GM21423 (cell line): ENCODE data around the gene UBAC1.
A peak's percentile ranks its signal among the peaks of the same experiment; 100 is the strongest.

ENCODE experiments used
- ATAC-seq: cut with Tn5 transposase; IDR thresholded peaks from one replicate; pipeline ENCODE4 v1.9.1; 2021; ENCODE audit warnings: mild to moderate bottlenecking, moderate library complexity; ENCODE audit not compliant: unreplicated experiment

Gene UBAC1

DNA sequence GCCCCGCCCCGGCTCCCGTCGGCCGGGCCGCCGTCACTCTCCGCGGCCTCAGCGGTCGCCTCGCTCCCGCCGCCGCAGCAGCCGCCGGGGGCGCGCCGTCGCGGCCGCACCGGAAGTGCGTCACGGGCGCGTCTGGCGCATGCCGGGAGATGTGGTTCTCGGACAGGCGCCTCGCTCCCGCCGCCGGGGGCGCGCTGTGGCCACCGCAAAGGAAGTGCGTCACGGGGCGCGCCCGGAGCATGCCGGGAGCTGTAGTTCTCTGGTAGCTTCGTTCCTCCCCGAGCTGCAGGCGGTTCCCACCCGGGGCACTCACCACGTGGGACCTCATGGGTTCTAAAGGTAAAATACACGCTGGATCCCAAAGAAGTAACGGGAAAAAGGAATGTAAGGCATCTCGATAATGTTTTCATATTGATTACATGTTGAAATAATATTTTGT lies at the start of gene UBAC1:
Gene UBAC1 (minus strand): TSS at position 97 of the 439 bp plus-strand sequence. CDS start 211 bp downstream, outside the sequence.
- peak; percentile 93 for ATAC-seq

GRCh38 chr9:136010615-136011361 lies 49.6 kb upstream of the UBAC1 start:
- no peak for ATAC-seq

GRCh38 chr9:136010176-136010575 lies 49.0 kb upstream of the UBAC1 start:
- no peak for ATAC-seq

- ATAC-seq: no peak
These were observed 48.3 kb upstream of the UBAC1 start for GRCh38 chr9:136009516-136009915.

- ATAC-seq: no peak
These were observed 47.5 kb upstream of the UBAC1 start for GRCh38 chr9:136008693-136008997.

- ATAC-seq: no peak
These were observed 46.9 kb upstream of the UBAC1 start for GRCh38 chr9:136007934-136008692.

GRCh38 chr9:136007276-136007933 lies 46.2 kb upstream of the UBAC1 start:
- ATAC-seq: no peak

DNA sequence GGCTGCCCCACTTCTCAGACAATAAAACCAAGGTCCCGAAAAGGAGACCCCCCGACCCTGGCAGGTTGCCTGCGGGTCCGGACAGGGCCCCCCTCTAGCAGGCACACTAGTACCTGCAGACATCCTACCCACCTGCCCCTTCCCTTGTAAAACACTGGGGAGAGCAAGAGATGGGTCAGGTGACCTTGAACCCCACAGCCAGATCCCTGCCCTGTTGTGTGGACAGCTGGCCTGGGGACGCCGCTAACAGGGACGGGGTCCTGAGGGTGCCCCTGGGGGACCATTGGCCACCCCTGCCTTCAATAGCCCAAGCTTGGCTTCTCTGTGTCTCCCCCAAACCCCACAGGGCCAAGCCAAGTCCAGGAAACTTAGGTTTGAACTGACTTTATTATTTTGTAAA lies 45.0 kb upstream of the UBAC1 start:
- no peak for ATAC-seq

DNA sequence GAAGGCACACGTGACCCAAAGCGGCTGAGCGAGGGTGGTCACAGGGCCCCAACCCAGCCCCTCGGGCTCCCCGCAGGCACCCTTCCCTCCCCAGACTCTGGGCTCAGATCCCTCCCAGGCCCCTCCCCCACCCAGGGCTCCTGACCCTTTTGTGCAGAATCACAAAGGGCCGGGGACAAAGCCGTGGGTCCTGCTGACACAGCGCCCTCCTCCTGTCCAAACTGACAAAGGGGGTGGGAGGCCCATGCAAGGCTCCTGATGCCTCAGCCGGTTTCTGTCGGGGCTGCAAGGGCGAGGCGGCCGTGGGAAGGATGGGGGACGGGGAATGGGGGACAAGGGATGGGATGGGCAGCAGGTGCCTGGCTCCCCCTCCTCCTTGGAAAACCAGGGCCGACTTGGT lies 43.5 kb upstream of the UBAC1 start:
- ATAC-seq: no peak

- no peak for ATAC-seq
These were observed 43.0 kb upstream of the UBAC1 start for GRCh38 chr9:136004219-136004618.

DNA sequence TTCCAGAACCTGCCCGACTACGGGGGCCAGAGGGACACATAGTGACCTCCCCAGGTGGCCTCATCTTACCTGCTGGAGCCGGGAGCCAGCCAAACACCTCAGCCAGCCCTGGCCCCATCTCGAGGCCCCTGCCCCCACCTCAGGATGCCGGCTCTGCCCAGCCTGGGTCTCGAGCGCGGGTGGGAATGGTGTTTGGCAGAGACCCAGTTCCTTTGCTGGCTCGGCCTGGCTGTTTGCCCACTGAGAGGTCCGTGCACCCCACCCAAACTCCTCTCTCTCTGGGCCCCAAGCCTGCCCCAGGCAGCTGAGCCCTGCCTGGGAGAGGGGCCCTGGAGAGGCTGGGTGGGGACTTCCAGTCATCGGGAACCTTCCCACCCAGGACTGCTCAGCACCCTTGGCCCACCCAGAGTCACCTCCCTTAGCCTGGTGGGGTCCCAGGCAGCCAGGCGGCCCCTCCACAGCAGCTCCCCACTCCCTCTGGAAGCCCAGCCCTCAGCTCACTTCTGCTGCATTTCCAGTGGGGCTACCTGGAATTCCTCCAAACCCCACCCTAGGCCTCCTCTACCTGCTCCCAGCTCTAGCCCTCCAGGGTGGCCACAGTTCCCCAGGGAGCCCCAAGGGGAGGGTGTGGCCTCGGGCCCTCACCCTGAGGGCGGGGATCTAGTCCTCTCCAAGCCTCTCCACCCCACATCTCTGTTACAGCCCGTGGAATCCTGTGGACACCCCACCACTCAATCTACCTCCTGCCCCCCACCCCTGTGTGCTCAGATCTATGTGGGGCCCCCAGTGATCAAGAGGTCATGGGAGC lies 42.4 kb upstream of the UBAC1 start:
- ATAC-seq: no peak

- no peak for ATAC-seq
These were observed 41.7 kb upstream of the UBAC1 start for GRCh38 chr9:136002881-136003280.

- no peak for ATAC-seq
These were observed 41.0 kb upstream of the UBAC1 start for GRCh38 chr9:136002215-136002614.

- ATAC-seq: no peak
These were observed 40.1 kb upstream of the UBAC1 start for GRCh38 chr9:136001231-136001630.

GRCh38 chr9:135998410-135999071 lies 37.4 kb upstream of the UBAC1 start:
- ATAC-seq: no peak

DNA sequence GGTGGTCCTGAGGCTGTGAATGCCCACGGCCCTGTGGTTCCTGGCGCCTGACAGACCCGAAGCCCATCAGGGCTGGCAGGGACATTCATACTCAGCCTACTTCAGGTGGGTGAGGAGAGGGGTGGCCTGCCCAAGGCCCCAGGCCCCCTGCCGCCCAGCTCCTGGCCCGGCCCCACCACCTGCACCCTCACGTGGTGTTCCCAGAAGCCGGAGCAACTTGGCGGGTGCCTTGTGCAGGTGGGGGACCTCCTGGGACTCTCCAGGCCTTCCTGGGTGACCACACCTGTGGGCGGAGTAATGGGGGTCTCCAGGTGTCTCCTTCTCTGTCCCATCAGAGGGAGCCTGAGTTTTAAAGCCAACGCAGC lies 36.8 kb upstream of the UBAC1 start:
- no peak for ATAC-seq

DNA sequence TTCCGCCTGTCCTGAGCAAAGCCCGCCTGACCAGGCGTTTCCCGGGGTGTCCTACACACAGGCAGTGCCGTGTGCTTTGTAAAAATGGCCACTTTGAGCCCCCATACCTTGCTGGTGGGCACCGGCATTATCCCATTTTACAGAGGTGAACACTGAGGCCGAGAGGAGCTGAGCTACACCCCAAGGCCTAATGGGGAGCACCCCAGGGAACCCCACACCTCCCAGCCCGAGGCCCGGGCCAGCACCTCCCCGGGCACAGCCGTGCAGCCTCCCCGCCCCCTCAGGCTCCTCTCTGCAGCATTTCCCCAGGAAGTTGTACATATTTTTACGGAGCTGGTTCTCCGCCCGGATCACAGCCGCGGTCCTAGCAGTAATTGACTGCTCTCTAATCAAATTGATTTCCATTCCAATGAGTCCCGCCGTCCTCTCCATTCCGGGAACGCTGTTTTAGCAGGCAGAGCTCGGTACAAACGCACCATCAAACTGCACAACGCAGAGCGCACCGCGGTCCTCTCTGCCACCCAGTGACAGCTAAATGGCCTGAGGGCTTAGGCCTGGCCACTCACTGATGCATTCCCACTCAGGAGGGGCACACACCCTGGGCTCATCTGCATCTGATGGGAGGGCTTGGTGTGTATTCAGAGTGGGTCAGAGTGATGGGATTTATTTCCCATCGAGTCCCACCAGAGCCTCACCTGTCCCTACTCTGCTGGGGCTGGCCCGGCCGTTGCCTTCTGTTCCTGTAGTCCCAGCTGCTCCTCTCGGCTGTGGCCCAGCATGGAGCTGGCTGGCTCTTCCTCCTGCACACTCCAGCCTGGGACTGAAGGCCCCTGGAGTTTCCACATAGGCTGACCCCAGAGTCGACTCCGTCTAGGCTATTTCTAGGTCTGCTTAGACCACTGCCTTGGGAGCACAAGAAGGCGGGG lies 36.2 kb upstream of the UBAC1 start:
- no peak for ATAC-seq

GRCh38 chr9:135995816-135996215 lies 34.6 kb upstream of the UBAC1 start:
- no peak for ATAC-seq

DNA sequence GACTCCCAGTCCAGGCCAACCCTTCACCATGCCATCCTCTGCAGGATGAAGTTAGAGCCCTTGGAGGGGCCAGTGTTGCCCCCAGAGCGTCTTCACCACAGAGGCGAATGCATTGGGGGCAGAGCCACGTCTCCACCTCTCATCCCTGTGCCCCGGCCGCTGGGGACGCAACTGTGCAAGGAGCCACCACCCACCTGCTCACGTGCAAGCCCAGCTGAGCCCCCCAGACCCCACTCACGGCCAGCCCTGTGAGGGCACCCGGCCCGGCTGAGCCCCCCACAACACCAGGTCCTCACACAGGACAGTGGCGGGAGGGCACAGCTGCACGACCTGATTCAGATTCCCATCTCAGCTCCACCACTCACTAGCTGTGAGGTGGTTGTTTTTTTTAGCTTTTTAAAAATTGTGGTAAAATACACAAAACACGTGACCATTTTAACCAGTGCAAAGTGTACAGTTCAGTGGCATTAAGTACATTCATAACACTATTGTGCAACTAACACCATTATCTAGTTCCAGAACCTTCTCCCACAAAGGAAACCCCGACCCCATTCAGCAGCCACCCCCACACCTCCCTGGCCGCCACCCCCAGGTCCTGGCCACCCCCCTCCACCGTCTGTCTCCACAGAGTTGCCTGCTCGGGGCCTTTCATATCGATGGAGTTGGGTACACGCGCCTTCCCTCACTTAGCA lies 33.5 kb upstream of the UBAC1 start:
- no peak for ATAC-seq
